Stimulated activated CD4-positive, alpha-beta T cell treated with anti-CD3 and anti-CD28 coated beads, Interleukin-4, amount 100 ng/mL, for 24 hours (primary cell): ENCODE measurements around the gene RARB.

Source experiments
- DNase-seq: peaks from one replicate; pipeline ENCODE4 v3.0.0-alpha.2; 2020

Gene RARB

DNA sequence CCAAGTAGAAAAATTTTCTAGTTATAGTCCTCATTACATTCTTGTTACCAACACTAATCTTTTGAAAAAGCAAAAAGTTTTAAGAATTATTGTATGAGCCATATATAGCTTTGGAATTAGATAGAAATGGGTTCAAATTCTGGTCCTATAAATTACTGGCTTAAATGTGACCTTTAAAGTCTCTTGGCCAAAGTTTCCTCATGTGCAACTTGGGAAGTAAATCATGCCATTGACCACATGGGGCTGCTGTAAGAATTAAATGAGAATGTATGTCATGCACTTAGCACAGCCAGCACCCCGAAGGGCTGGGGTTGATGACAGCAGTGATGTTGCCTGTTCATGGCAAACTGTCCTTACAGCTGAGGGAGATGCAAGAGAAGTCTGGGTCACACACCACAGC lies 128.4 kb downstream of the RARB start:
- no peak for DNase-seq

GRCh38 chr3:25557694-25558093 lies 129.6 kb downstream of the RARB start:
- DNase-seq, result no peak

GRCh38 chr3:25558121-25558520 lies 130.1 kb downstream of the RARB start:
- no peak for DNase-seq

GRCh38 chr3:25558796-25559195 lies 130.7 kb downstream of the RARB start:
- DNase-seq, result no peak

DNA sequence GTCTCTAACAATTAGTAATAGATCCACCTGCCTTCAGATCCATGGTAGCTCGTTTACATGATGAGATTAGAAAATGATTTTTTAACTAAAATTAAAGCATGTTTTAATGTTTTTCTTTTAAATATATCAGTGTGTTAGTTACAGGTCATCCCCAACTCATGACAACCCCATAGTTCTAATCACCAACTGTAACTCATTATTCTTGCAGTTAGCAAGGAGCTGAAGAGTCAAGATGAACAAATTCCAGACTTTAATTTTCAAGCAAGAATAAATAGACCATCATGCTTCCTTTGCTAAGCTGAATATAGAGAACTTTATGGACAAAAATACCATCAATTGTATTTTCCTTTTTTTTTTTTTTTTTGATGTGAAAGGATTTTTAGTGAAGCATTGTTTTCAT lies 135.5 kb downstream of the RARB start:
- DNase-seq, result no peak

DNA sequence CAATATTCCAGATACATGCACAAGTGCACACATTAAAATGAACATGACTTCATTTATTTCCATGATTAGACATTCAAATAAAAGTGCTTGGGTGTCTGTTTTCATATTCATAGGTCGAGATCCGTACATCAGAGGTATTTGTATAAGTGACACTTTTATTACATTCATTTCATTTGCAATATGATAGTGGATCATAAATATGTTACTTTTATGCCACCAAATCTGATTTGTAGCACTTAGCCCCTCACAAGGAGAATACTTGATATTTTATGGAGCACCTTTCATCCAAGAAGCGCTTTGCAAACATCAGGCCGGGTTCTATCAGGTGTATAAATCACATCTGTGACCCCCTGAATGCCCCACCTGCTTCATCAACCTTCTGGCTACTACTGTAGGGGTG lies 136.0 kb downstream of the RARB start:
- DNase-seq, result no peak

DNA sequence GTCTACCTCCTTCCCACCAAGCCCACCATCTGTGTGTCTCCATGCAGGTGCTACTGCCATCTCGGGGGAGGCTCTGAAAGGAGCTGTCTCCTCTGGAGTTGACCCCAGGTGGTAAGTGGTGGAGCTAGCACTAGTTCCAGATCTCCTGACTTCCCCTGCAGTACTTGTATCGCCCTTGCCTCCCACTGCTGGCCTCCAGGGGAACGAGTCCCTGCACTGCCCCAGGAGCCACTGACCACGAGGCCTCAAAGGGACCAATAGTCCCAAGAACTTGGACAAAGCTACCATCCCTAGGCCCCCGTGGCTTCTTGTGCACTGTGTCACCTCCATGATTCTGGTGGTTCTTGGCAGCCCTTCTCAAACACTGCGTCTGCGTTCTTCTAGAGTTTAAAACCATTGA lies 137.7 kb downstream of the RARB start:
- no peak for DNase-seq

DNA sequence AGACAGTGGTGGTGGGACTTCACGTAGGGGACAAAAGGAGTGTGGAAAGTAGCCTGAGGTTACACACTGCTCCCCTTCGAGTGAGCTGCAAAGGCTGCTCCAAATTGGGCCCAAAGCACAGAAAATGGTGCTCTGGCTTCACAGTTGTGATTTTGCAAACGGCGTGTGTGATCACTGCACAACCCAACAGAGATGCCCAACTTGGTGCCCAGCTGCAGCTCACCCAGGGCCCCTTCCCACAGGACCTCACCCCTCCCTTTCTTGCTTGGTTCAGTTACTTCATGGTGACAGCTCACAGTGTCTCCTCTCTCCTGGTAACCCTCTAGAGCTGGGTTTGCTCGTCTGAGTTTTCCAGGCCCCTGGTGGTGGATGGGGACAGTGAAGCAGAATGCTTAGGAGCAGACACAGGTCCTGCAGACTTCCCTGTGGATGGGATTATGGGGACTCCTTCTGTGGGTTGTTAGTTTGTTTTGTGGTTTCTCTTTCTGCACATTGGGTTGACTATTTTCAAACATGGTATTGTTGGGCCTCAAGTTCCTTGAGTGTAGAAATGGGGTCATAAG lies 138.4 kb downstream of the RARB start:
- DNase-seq, result no peak

GRCh38 chr3:25567388-25567787 lies 139.3 kb downstream of the RARB start:
- DNase-seq, result no peak

GRCh38 chr3:25567806-25568524 lies 139.9 kb downstream of the RARB start:
- no peak for DNase-seq

DNA sequence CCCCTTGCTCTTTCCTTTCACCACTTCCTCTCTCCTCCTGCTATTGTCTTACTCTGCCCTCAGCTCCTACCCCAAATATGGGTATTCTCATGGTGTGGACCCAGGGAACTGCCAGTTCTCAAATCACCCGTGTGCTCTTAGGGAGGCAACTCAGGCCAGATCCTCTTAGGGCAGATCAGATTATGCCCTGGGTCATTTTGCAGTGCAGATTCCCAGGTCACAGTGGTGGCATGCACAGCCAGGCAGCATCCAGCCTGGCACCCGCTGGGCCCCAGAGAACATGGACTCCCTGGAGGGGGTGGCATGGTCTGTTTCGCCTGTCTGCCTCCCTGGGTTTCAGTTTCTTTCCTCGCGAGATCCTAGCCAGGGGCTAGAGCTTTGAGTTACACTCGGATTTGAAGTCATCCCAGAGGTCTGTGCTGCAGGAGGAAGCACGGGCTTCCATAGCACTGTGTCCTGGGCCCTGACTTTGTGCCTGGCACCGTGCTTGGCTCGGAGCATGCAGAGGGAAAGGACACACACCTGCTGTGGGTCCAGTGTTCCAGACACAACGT lies 140.5 kb downstream of the RARB start:
- no peak for DNase-seq

GRCh38 chr3:25571285-25571684 lies 143.2 kb downstream of the RARB start:
- DNase-seq, result no peak

GRCh38 chr3:25572336-25572735 lies 144.3 kb downstream of the RARB start:
- DNase-seq, result no peak

DNA sequence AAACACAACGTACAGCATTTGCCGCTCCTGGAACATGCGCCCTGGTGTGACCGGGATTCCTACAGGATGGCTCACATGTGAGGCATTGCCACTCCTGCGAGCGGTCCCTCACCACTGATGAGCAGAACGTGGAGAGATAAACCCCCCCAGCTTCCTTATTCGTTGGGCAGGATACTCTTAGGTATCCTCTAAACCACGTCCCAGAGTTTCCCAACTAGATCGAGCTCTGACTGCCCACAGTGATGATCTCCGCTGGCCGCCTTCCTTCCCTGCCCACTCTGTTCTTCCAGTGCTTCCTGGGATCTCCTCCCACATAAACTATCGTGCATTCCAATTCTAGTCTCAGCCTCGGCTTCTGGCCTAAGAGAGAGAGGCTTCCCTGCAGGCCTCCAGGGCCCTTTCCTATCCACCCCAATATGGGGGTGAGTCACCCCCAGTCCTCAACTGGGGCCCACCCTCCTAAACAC lies 144.9 kb downstream of the RARB start:
- no peak for DNase-seq

GRCh38 chr3:25573386-25574171 lies 145.5 kb downstream of the RARB start:
- DNase-seq, result no peak

DNA sequence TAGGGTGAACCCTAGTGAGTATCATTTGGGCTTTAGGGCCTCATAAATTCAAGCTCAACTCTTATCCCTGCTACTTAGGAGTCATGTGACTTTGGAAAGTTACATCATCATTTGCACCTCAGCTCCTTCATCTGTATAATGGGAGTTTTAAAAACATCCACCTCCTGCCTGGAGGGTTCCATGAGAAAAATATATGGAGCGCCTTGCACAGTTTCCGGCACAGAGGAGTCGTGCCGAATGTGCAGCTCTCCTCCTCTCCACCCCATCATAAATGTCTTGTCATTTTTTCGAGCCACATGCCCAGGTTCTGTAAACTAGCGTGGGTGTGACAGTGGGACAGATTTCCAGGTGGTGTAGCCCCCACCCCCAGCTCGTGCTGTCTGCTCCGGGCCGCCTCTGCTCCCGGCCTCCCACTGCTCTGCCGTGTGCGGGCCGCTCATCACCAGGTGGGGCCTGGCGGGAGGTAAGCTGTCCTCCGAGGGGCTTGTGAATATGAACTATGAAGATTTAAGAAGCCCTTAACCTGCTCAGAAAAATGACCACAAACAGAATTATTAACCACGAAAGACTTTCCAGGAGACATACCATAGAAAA lies 146.2 kb downstream of the RARB start:
- DNase-seq, result no peak

GRCh38 chr3:25575001-25575400 lies 146.9 kb downstream of the RARB start:
- DNase-seq, result no peak

GRCh38 chr3:25576146-25576545 lies 148.1 kb downstream of the RARB start:
- DNase-seq, result no peak

DNA sequence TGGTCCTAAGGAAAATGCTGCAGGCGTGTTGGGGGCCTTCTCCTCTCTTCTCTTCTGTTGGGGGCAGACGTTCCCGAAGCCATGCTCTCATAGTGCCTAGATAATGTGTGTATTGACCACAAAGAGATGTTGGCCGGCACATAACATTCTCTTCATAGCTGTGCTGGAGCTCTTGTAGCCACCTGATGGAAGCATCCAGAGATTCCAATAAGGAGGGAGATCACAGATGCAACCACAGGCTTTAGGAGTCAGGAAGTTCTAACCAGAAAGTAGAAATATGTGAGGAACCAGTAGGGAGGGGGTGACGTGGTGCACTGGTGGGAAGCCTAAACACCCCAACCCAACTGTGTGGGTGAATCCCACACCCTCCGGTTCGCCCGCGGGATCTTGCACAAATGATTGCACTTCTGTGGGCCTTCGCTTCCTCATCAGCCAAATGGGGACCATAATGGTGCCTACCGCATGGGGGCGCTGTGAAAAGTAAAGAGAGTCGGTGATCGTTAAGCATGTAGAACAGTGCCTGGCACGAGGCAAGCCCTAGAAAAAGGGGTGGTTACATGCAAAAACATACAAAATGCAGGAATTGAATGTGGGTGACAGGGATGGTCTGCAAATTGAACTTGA lies 148.9 kb downstream of the RARB start:
- DNase-seq, result no peak

DNA sequence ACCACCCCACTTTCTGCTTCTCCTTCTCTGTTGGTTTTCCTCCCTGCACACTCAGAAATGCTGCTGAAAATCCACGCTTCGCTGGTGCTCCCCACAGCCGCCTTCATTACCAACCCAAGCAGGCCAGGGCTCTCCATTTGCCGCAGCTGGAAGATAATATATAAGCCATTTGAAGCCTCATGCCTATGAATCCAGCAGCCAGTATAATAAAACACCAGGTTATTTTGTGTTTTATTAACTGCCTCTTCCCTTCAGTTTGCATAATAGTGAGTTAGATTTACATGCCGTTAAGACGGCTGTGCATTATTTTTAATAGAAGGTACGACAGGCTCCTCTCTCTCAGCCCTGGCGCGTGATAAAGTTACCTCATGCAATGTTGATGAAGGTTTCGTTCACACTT lies 150.0 kb downstream of the RARB start:
- no peak for DNase-seq

DNA sequence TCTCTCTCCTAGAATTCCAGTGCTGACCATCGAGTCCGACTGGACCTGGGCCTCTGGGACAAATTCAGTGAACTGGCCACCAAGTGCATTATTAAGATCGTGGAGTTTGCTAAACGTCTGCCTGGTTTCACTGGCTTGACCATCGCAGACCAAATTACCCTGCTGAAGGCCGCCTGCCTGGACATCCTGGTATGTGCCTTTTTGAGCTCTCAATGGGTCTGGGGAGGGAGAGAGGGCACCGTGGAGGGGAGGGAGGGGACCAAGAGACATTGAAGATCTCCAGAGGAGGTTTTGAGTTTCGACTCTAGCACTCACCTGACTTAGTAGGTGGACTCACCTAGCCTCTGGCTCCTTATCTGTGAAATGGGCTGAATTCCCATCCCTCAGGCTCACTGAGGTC lies 152.5 kb downstream of the RARB start:
- no peak for DNase-seq

GRCh38 chr3:25581335-25581734 lies 153.3 kb downstream of the RARB start:
- DNase-seq, result no peak

DNA sequence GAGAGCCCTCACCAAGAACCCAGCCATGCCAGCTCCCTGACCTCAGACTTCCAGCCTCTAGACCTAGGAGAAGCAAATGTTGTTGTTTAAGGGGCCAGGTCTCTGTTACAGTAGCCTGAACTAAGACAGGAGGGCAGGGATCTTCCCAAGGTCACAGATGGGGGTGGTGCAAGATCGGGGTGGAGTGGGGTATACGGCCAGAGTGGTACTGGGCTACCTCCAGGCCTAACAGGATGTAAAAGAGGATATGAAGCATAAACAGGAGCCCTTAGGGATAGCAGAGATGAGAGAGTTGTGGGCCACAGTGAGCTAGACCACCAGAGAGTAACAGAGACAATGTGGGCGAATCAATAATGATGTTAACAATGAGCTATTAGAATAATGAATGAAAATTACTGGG lies 153.8 kb downstream of the RARB start:
- no peak for DNase-seq
